ENCODE measurements around the gene ITGAD. TPM values are rescaled to one million over a fixed set of nuclear protein-coding genes. Genes with fewer than 3 reads are reported as not detected.

The ITGAD gene
- total and polyA plus RNA-seq, 2 of the 4 experiments (the other 2 are of a cell fraction) = not detected

GRCh38 chr16:31474173-31474714 lies 81.1 kb downstream of the ITGAD start:
- H3K9me1 ChIP-seq (ENCODE audit: insufficient read depth, low read length) = peaks cover 21% of the 10 kb centered on the region; the same call in 1 of the 2 replicates
- peak overlapping the region; percentile 57; the same call in 1 of the 2 replicates for H2AK5ac ChIP-seq (ENCODE audit: low read depth, low read length)
- 38% methylated on average over 3 of the region's 12 CpGs; no CpG with 5 or more reads in 1 of the 2 experiments for WGBS, 2 experiments (ENCODE audit: extremely low coverage in 2 of 2, insufficient read length in 1 of 2)
- intact Hi-C loops (cut with micrococcal nuclease) (no loop called here), in situ Hi-C loops (cut with MboI; ENCODE audit: low sequenced_read_pairs) (loop anchor here (25.0 kb wide), 1 partner anchor 388 kb away; the partner anchor contains the start of gene ZNF267), dilution Hi-C loops (cut with HindIII; ENCODE audit: low sequenced_read_pairs, unreplicated experiment) (no loop called here)
- no peak overlapping the region for H3K4me2 ChIP-seq (ENCODE audit: low read depth, low read length)
- POLR2A ChIA-PET (ENCODE audit: unreplicated experiment) = no interaction called here
- DNase-seq (peak; percentile 90), ATAC-seq (ENCODE audit: low read depth) (peak; percentile 1; the same call in 1 of the 2 replicates)
- TSS peak; percentile 73 for BruUV-seq (replicated peaks)
- no peaks in the 10 kb centered on the region for H3K9me3 ChIP-seq (ENCODE audit: control insufficient read depth, insufficient read depth, low read length)
- H4K20me1 ChIP-seq (ENCODE audit: insufficient read depth, low read length) = peaks cover 61% of the 10 kb centered on the region
- H3K56ac ChIP-seq (ENCODE audit: extremely low read depth, insufficient read depth, low read length) = no peak overlapping the region
- no peaks in the 10 kb centered on the region for H3K27me3 ChIP-seq (ENCODE audit: control insufficient read depth, insufficient read depth, low read length)
- H2BK20ac ChIP-seq (ENCODE audit: low read depth, low read length) = no peak overlapping the region
- H3K14ac ChIP-seq (replicated peaks; ENCODE audit: low read depth, low read length) = peak overlapping the region; percentile 8; the same call in 1 of the 2 replicates
- no peak overlapping the region for H2AFZ ChIP-seq (replicated peaks; ENCODE audit: low read length, poor library complexity)
- peaks cover 52% of the 10 kb centered on the region for H3K36me3 ChIP-seq (ENCODE audit: control insufficient read depth, insufficient read depth, low read length)
- peaks cover 13% of the 10 kb centered on the region for H3K4me1 ChIP-seq (ENCODE audit: control insufficient read depth, insufficient read depth, low read length)
- no peak overlapping the region for H3K18ac ChIP-seq (ENCODE audit: low read depth, low read length)
- peaks cover 22 to 73% of the 10 kb centered on the region in 2 experiments; a peak in 3 of 4 replicates for H3K79me1 ChIP-seq (ENCODE audit: low read depth in 1 of 2, low read length in 2 of 2)
- no peak overlapping the region for H3K23ac ChIP-seq (ENCODE audit: low read depth, low read length)
- H3K27ac ChIP-seq (ENCODE audit: insufficient read depth, low read length) = no peak overlapping the region
- H4K5ac ChIP-seq (ENCODE audit: low read depth, low read length) = no peak overlapping the region
- H4K91ac ChIP-seq (ENCODE audit: insufficient read depth, low read depth, low read length) = no peak overlapping the region
- H2BK15ac ChIP-seq (ENCODE audit: low read depth, low read length) = no peak overlapping the region
- H2AK9ac ChIP-seq (replicated peaks; ENCODE audit: low read depth, low read length, poor library complexity) = no peak overlapping the region
- H3K4me3 ChIP-seq (ENCODE audit: insufficient read depth, low read depth, low read length) = no peak overlapping the region
- peak overlapping the region in 1 of 2 experiments; percentile 10; a peak in 1 of 4 replicates for H4K8ac ChIP-seq (ENCODE audit: low read depth in 2 of 2, low read length in 2 of 2)
- CTCF ChIA-PET = no interaction called here
- no peak overlapping the region for H3K9ac ChIP-seq (ENCODE audit: low read depth, low read length)
- H2BK5ac ChIP-seq (ENCODE audit: low read depth, low read length, poor library complexity, severe bottlenecking) = no peak overlapping the region
- TF ChIP-seq CHD1 (IDR thresholded peaks at IDR 0.05; ENCODE audit: low read depth, low read length) (no peak), CEBPB (IDR thresholded peaks at IDR 0.05; ENCODE audit: low read depth, low read length) (peak; percentile 33; the same call in 1 of the 2 replicates), POLR2A (IDR thresholded peaks at IDR 0.05; ENCODE audit: low read depth, low read length) (peak; percentile 22; the same call in 1 of the 2 replicates), SMC3 (IDR thresholded peaks at IDR 0.05; ENCODE audit: low read depth, low read length) (0 out of 2 replicates have a peak, but pooled peaks have one; percentile 3), FOS (IDR thresholded peaks at IDR 0.05; ENCODE audit: low read depth, low read length) (no peak), RFX5 (IDR thresholded peaks at IDR 0.05; ENCODE audit: low read depth, low read length) (no peak)
- H3K4ac ChIP-seq (ENCODE audit: low read depth, low read length) = no peak overlapping the region
- H2BK120ac ChIP-seq (ENCODE audit: low read depth, low read length) = no peak overlapping the region
